Activated CD4-positive, CD25-positive, alpha-beta regulatory T cell treated with anti-CD3 and anti-CD28 coated beads, Interleukin-2, amount 50 U/mL, for 72 hours (primary cell): ENCODE results near the gene CACNB4.
A peak's percentile ranks its signal among the peaks of the same experiment; 100 is the strongest.
"Not testable (repeated sequence)": the region's sequence is repeated elsewhere in the genome, so short reads cannot be mapped to it uniquely, and the experiment has no call there.

ENCODE experiments used
- DNase-seq: peaks from one replicate; pipeline ENCODE4 v3.0.0; 2021

Gene CACNB4

GRCh38 chr2:152016181-152017120, 82.4 kb downstream of the CACNB4 start:
- no peak for DNase-seq

GRCh38 chr2:152015552-152015951, 83.3 kb downstream of the CACNB4 start:
- DNase-seq, result no peak

GRCh38 chr2:152012697-152013096, 86.1 kb downstream of the CACNB4 start:
- DNase-seq, result no peak

- DNase-seq, result no peak
Observed at GRCh38 chr2:152011724-152012123, 87.1 kb downstream of the CACNB4 start.

GRCh38 chr2:152005607-152006006, 93.2 kb downstream of the CACNB4 start:
- DNase-seq, result no peak

- DNase-seq, result not testable (repeated sequence)
Observed at GRCh38 chr2:152003283-152003682, 95.6 kb downstream of the CACNB4 start.

- peak; percentile 44 for DNase-seq
Observed at GRCh38 chr2:151999053-151999452, 99.8 kb downstream of the CACNB4 start.

GRCh38 chr2:151996243-151997003, 102.4 kb downstream of the CACNB4 start:
- no peak for DNase-seq

GRCh38 chr2:151995161-151995557, 103.7 kb downstream of the CACNB4 start:
- DNase-seq, result no peak

- not testable (repeated sequence) for DNase-seq
Observed at GRCh38 chr2:151994178-151994577, 104.7 kb downstream of the CACNB4 start.

GRCh38 chr2:151991010-151991409, 107.8 kb downstream of the CACNB4 start:
- no peak for DNase-seq

GRCh38 chr2:151989378-151989777, 109.5 kb downstream of the CACNB4 start:
- DNase-seq, result no peak

- no peak for DNase-seq
Observed at GRCh38 chr2:151987484-151987883, 111.4 kb downstream of the CACNB4 start.

- no peak for DNase-seq
Observed at GRCh38 chr2:151984424-151985083, 114.3 kb downstream of the CACNB4 start.

- no peak for DNase-seq
Observed at GRCh38 chr2:151983221-151983620, 115.6 kb downstream of the CACNB4 start.

- DNase-seq, result no peak
Observed at GRCh38 chr2:151981886-151982285, 117.0 kb downstream of the CACNB4 start.

- no peak for DNase-seq
Observed at GRCh38 chr2:151979694-151980093, 119.2 kb downstream of the CACNB4 start.

GRCh38 chr2:151978709-151979108, 120.1 kb downstream of the CACNB4 start:
- DNase-seq, result no peak

- no peak for DNase-seq
Observed at GRCh38 chr2:151977631-151978030, 121.2 kb downstream of the CACNB4 start.

GRCh38 chr2:151976945-151977353, 121.9 kb downstream of the CACNB4 start:
- no peak for DNase-seq

- DNase-seq, result no peak
Observed at GRCh38 chr2:151975460-151976414, 123.1 kb downstream of the CACNB4 start.

- DNase-seq, result no peak
Observed at GRCh38 chr2:151974988-151975387, 123.9 kb downstream of the CACNB4 start.
